Measurements from ENCODE around the gene FOSL1. TPM values are rescaled to one million over a fixed set of nuclear protein-coding genes. Genes with fewer than 3 reads are reported as not detected.

FOSL1 gene
- total and polyA plus RNA-seq, 2 of the 13 experiments (the other 11 are each of a cell fraction or from before 2014, with no cell fraction given), result 4.0 to 4.1 TPM

- peak; percentile 36 for TF ChIP-seq NFAT5 (CRISPR knock-in tag; IDR thresholded peaks at IDR 0.05)
- TF ChIP-seq ZNF275 (CRISPR knock-in tag; IDR thresholded peaks at IDR 0.05; ENCODE audit: borderline replicate concordance), result peak; percentile 79
- peak; percentile 27; the same call in 1 of the 2 replicates for TF ChIP-seq ADNP (CRISPR knock-in tag; IDR thresholded peaks at IDR 0.05)
- TF ChIP-seq MZF1 (CRISPR knock-in tag; IDR thresholded peaks at IDR 0.05; ENCODE audit: borderline replicate concordance), result no peak
- TF ChIP-seq ZZZ3 (CRISPR knock-in tag; IDR thresholded peaks at IDR 0.05; ENCODE audit: borderline replicate concordance), result no peak
- TF ChIP-seq MYC (CRISPR knock-in tag; IDR thresholded peaks at IDR 0.05; ENCODE audit: borderline replicate concordance), result peak; percentile 47; the same call in 1 of the 2 replicates
- TF ChIP-seq AGO2 (optimal IDR thresholded peaks at IDR 0.05; ENCODE audit: low read depth, low read length), result peak; percentile 83
- TF ChIP-seq SETDB1 (CRISPR knock-in tag; IDR thresholded peaks at IDR 0.05; ENCODE audit: borderline replicate concordance), result no peak
- 0 out of 2 replicates have a peak, but pooled peaks have one; percentile 47 for TF ChIP-seq BRCA1 (CRISPR knock-in tag; IDR thresholded peaks at IDR 0.05)
- no peak for TF ChIP-seq ZNF839 (CRISPR knock-in tag; IDR thresholded peaks at IDR 0.05; ENCODE audit: borderline replicate concordance)
- TF ChIP-seq ZNF318 (CRISPR knock-in tag; IDR thresholded peaks at IDR 0.05), result no peak
- no peak for TF ChIP-seq RORA (CRISPR knock-in tag; IDR thresholded peaks at IDR 0.05)
- TF ChIP-seq KLF6 (CRISPR knock-in tag; IDR thresholded peaks at IDR 0.05), result peak; percentile 84; the same call in 1 of the 2 replicates
Measured at GRCh38 chr11:65860278-65861164, 39.7 kb downstream of the FOSL1 start, which contains the start of gene MUS81 (continued).
